Hypothalamus (tissue), 51 donors: ENCODE data around the gene ZNF124.
"Not testable (repeated sequence)": the region's sequence is repeated elsewhere in the genome, so short reads cannot be mapped to it uniquely, and the experiment has no call there.

ENCODE experiments used
- DNase-seq, 51 donors: peaks; one replicate each; lab custom pipeline; 2025; lab: John Stamatoyannopoulos, UW

ZNF124 gene

DNA sequence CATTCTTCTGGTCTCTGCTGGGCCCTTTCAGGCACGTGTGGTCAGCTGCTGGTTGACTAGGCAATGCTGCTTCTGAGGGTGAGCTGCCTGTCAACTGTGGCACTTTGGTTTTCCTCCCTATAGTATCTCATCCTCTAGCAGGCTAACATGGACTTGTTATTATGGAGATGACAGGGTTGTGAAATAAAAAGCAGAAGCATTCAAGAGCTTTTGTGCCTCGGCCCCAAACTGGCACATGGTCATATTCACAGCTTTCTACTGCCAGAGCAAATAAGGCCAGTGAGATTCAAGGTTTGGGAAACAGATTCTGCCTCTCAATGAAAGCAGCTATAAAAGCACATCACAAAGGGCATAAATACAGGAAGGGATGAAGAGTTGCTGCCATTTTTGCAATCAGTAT, 1.6 kb upstream of the ZNF124 start:
- no peak for DNase-seq

DNA sequence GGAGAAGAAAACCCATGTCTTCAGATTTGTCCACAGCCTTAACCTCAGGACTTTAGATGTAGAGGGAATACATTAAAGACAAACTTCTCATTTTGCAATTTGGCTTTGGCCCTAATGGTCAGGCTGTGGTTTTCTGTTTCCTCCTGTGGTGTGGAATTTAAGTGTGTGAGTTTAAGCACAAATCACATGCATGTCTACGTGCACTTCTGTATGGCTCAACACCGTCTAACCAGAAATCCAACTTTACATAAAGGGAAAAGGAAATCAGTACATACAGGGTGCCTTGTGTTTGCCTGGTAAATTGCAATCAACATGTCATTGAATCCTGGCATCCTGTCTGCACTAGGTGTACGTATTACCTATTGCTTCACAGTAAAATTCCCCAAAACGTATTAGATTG, 1.2 kb upstream of the ZNF124 start:
- no peak for DNase-seq

DNA sequence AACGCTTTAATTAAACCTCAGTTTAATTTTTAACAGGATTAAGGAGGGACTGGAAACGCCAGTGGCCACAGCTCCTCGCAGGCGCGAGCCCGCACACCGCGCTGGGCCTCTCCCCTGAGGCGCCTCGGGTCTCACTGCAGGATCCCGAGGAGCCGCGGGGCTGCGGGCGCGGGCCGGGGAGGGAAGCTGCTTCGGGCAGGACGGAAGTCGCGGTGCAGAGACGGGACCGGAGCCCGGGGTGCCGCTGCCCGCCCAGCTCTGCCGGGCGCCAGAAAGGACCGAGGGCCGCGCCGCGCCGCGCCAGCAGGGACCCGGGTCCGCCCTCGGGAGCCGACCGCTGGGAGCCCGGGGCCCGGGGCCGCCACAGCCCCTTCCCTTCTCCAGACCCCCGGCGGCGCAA, 377 bp downstream of the ZNF124 start:
- DNase-seq: not testable (repeated sequence)

DNA sequence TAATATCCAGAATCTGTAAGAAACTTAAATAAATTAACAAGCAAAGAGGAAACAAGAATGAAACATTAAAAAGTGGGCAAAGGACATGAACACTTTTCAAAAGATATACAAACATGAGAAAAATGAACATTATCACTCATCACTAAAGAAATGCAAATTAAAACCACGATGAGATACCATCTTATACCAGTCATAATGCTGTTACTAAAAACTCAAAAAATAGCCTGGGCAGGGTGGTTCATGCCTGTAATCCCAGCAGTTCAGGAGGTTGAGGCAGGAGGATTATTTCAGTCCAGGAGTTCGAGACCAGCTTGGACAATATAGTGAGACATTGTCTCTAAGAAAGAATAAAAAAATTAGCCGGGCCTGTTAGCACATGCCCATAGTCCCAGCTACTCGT, 6.1 kb downstream of the ZNF124 start:
- DNase-seq: no peak

DNA sequence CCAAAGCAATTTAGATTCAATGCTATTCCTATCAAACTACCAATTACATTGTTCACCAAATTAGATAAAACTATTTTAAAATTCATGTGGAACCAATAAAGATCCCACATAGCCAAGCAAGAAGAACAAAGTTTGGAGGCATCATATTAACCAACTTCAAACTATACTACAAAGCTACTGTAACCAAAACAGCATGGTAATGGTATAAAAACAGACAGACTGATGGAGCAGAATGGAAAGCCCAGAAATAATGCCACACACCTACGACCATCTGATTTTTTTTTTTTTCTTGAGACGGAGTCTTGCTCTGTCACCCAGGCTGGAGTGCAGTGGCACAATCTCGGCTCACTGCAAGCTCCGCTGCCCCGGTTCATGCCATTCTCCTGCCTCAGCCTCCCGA, 7.1 kb downstream of the ZNF124 start:
- no peak for DNase-seq

DNA sequence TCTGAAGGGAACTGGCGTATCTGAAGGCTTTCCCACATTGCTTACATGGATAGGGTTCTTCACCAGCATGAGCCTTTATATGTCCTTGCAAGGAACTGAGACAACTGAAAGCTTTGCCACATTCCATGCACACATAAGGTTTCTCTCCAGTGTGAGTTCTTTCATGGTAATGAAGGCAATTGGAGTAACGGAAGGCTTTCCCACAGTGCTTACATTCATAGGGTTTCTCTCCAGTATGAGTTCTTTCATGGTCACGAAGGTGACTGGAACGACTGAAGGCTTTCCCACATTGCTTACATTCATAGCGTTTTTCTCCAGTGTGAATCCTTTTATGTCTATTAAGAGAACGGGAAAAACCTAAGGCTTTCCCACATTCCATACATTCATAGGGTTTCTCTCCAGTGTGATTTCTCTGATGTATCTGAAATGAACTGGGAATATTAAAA, 15.0 kb downstream of the ZNF124 start:
- no peak for DNase-seq

DNA sequence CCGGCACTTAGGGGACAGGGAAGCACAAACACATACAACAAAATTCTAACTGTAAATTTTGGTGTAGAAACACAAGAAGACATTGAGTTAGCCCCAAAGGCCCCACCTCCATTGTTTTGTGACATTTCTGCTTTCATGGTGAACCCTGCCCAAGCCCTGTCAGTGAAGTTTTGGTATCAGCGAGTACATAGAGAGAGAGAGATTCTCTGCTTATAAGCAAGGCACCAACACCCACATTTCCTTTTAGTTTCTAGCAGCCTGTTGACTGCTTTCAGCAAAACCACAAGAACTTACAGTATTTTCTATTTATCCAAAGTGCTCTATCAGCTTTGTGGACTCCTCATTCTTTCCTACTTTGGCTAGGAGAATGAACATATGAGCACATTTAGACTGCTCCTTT, 24.0 kb downstream of the ZNF124 start:
- DNase-seq: no peak

DNA sequence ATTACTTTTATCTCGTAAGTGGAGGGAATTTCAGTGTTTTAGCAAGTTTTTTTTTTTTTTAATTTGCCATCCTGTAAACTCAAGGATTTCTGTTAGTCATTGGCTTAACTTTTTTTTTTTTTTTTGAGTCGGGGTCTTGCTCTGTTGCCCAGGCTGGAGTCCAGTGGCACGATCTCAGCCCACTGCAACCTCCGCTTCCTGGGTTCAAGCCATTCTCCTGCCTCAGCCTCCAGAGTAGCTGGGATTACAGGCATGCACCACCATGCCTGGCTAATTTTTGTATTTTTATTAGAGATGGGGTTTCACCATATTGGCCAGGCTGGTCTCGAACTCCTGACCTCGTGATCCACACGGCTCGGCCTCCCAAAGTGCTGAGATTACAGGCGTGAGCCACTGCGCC, 24.7 kb downstream of the ZNF124 start:
- not testable (repeated sequence) for DNase-seq

DNA sequence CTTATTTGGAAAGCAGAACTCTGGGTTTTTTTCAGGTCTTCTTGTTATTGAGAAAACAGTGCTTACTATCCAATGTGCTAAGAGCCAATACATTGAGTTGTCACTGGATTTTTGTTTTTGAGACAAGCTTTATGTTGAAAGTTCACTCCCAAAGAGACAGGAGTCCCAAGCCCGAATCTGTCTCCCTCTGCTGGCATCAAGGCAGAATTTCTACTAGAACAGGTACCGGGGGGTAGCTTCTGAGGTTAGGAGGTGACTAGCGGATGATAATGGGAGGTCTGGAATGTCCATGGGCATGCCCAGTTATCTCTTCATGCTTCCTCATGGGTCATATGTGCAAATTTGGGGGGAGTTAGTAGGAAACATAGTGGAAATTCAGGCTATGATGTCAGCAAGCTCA, 25.1 kb downstream of the ZNF124 start:
- DNase-seq: no peak

DNA sequence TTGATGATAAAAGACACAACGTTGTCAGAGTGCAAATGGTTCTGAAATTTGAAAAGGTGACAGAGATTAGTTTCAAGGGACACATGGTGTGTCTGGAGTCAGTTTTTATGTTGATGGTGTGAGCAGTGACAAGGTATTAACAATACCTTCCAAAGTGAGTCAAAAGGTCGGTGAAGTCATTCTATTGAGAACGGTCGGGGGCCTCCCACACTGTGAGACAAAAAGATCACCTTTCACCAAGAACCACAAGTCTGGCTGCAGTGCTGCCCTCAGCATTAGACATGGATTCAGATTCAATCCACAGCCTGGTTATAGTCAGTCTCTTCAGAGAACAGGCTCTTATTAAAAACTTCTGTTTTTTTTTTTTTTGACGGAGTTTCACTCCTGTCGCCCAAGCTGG, 26.5 kb downstream of the ZNF124 start:
- no peak for DNase-seq

DNA sequence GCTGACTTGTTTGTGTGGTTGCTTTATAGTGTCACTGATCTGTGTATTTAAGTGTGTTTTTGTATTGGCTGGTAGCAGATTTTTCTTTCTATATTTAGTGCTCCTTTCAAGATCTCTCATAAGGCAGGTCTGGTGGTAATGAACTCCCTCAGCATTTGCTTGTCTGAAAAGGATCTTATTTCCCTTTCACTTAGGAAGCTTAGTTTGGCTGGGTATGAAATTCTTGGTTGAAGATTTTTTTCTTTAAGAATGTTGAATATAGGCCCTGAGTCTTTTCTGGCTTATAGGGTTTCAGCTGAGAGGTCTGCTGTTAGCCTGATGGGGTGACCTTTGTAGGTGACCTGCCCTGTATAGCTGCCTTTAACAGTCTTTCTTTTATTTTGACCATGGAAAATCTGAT, 32.3 kb downstream of the ZNF124 start:
- not testable (repeated sequence) for DNase-seq

DNA sequence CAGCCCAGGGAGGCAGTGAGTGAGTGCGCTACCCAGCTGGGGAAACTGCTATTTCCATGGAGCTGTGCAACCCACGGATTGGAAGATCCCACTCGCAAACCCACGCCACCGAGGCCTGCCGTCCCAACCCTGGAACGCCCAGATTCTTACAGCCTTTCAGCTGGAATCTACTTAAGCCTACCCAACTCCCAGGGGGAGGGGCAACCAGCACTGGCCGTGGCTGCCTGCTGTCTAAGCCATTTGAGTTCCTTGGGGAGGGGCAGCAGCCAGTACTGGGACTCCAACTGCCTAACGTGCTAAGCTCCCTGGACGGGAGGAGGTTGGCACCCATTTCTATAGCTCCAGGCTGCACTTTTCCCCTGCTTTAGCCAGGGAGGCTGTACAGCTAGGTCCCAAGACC, 40.6 kb downstream of the ZNF124 start:
- no peak for DNase-seq

DNA sequence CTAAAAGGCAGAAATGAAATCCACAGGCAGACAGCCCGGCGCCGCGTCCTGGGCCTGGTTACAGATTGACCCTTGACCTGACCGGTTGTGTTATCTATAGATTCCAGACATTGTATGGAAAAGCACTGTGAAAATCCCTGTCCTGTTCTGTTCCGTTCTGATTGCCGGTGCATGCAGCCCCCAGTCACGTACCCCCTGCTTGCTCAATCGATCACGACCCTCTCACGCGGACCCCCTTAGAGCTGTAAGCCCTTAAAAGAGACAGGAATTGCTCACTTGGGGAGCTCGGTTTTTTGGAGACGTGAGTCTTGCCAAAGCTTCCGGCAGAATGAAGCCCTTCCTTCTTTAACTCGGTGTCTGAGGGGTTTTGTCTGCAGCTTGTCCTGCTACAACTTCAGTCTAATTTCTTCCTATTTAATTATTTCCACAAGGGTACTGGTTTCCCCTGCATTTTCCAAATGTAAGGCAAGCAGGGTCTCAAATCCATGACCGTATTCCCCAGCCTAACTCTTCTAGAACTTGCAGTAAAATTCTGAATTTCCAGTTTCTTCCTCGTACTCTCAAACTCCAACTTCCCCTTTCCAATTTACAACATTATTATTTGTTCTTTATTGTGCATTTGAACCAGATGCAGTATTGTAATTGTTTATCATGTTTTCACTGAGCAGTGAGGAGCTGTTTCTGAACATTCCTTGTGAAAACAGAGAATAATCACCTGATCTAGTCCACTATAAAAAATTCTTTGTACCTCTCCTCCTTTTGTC, 44.1 kb downstream of the ZNF124 start:
- not testable (repeated sequence) for DNase-seq

DNA sequence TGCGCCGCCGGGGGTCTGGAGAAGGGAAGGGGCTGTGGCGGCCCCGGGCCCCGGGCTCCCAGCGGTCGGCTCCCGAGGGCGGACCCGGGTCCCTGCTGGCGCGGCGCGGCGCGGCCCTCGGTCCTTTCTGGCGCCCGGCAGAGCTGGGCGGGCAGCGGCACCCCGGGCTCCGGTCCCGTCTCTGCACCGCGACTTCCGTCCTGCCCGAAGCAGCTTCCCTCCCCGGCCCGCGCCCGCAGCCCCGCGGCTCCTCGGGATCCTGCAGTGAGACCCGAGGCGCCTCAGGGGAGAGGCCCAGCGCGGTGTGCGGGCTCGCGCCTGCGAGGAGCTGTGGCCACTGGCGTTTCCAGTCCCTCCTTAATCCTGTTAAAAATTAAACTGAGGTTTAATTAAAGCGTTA, 45.2 kb downstream of the ZNF124 start:
- DNase-seq: not testable (repeated sequence)

DNA sequence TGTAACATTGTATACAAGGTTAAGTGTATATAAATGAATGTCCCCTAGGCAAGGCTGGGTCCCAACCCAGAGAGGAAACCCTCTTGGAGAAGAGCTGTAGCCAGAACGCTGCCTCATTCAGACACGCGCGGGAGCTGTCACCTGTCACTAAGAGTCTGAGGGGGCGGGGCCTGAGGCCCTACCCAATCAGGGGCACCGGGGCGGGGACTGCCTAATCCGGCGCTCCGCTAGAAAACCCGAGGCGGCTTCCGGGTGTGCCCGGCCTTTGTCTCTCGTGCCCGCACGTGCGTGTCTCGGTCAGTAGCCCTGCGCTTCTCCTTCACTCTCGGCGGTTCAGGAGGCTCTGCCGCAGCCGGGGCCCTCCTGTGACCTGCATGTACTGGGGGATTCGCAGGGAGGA, 45.7 kb downstream of the ZNF124 start:
- not testable (repeated sequence) for DNase-seq

DNA sequence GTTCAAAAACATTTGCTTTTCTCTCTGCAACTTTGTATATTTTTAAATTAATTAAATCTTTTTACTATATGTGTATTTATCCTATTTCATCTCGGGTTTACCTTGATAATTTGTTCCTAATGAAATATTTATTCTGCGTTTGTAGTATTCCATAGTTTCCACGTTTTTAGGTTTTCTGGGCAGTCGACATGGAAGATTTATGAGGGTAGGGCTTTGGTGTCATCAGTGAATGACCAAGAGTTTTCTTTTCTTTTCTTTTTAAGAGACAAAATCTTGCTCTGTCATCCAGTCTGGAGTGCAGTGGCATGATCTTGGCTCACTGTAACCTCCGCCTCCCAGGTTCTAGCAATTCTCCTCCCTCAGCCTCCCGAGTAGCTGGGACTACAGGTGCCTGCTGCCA, 50.4 kb downstream of the ZNF124 start:
- DNase-seq: no peak

DNA sequence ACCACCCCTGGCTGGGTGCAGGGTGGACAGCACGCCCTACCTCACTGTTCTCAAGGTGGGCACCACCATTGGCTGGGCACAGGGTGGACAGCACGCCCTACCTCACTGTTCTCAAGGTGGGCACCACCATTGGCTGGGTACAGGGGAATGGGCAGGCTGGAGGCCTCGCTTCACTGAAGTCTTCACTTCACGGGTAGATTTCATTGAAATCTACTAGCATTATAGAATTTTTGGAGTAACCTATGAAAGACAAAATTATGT, 51.5 kb downstream of the ZNF124 start:
- not testable (repeated sequence) for DNase-seq

DNA sequence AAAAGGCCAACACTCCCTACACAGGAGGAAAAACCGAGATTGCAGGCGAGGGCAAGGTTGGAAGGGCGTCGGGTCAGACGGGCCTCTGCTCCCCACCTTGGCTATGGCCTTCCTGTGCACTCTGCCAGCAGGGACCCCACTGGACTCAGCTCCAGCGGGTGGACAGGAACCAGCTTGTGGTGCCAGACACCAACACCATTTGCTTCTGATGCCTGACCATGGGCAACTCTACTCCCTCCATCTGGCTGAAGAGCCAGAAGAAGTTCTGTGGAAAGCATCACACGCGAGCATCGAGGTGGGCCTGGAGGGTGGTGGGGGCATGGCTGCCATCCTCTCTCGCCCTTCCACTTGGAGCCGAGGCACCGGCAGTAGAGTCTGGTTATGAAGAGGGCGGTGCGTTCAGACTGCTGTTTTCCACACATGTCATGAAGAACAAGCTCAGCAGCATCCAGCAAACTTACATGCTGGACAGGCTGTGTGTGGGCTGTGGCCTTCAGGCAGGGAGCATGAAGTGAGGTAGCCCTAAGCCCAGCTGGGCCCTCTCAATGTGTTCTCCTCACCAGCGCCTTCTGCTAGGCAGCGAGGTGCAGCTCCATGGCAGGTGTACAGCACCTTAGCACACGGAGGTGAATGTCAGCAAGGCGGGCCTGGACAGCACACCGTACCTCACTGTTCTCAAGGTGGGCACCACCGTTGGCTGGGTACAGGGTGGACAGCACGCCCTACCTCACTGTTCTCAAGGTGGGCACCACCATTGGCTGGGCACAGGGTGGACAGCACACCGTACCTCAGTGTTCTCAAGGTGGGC, 52.0 kb downstream of the ZNF124 start:
- no peak for DNase-seq

DNA sequence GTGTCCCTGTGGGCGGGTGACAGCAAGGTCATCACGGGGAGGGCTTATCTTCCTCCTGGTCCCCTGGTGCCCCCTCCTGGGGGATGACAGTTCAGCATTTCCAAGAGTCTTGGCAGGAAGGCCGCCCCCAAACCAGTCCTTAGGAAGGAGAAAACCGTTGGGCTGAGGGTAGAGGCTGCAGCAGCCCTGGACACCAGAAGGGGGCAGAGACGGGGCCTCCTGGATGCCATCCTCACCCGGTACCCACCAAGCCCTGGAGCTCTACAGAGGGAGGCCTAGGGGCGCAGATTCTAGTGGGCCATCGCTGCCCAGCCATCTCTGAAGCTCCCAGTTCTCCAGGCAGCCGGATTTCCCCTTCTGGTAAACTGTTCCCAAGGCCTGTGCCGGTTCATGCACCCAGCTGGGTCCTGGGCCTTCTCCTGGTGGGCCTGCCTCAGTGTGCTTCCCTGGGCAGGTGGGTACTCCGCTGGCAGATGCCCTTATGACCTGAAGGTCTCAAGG, 52.8 kb downstream of the ZNF124 start:
- DNase-seq: no peak

DNA sequence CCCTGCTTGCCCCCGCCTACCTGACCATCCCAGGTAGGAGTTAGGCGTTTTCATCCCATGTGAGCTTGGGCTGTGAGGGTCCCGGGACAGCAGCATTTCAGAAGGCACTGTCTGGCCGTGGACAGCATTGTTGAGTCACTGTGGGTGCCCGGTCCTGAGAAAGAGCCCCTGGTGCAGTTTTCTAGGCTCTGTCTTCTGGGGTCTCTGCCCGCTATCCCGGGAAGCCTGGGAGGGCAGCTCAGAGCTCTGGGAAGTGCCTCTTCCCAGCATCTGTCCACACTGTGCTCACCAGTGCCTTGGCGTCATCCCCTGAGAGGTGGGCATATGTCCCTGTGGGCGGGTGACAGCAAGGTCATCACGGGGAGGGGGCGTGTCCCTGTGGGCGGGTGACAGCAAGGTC, 56.3 kb downstream of the ZNF124 start:
- DNase-seq: no peak

DNA sequence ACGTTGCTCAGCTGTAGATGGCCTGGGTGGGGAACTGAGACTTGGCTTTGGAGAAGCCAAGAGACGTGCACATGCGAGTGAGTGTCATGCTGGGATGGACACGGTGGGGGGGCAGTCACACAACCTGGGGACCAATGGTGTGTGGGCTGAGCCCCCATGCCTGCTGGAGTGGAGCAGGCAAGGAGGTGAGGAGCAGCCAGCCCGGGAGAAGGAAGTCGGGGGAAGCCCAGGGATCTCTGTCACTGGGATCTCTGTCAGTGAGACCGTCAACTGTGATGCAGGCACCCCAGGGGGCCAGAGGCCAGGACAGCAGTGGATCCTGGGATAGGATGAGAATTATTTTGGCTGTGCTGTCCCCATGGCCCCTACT, 56.7 kb downstream of the ZNF124 start:
- DNase-seq: no peak
